GM23248 (cell line): ENCODE results near the gene GNAQ.

Experiments
- EZH2 ChIP-seq: fragments of 200-600 bp; sonication (generic); IDR thresholded peaks from 2 replicates; pipeline ENCODE4 v1.6.1; 2018; ENCODE audit warnings: antibody characterized with exemption, mild to moderate bottlenecking; ENCODE audit not compliant: insufficient read depth, poor library complexity, severe bottlenecking
- EZH2phosphoT487 ChIP-seq: fragments of 200-600 bp; sonication (generic); IDR thresholded peaks from 2 replicates; pipeline ENCODE4 v1.6.1; 2018; ENCODE audit warnings: antibody characterized with exemption, moderate library complexity, mild to moderate bottlenecking, low read depth; ENCODE audit not compliant: insufficient read depth

- no peak for TF ChIP-seq EZH2
- no peak for TF ChIP-seq EZH2phosphoT487
These were observed 184.0 kb downstream of the GNAQ start for GRCh38 chr9:77847626-77848025.
